Upper lobe of right lung (tissue), 1 donor: ENCODE measurements around the gene SEZ6. TPM values are rescaled to one million over a fixed set of nuclear protein-coding genes. Genes with fewer than 3 reads are reported as not detected.
"Not testable (repeated sequence)": the region's sequence is repeated elsewhere in the genome, so short reads cannot be mapped to it uniquely, and the experiment has no call there.

Source experiments
- ATAC-seq: fragments of 200-7000 bp; cut with Tn5 transposase; one replicate; pipeline ENCODE4 v1.9.1; 2020; ENCODE audit warnings: mild to moderate bottlenecking, moderate library complexity
- DNase-seq: peaks from one replicate; pipeline ENCODE4 v3.0.0-alpha.2; 2020
- H3K27ac ChIP-seq: fragments of 200-600 bp; one replicate; pipeline ENCODE4 v1.8.0; 2022
- H3K27me3 ChIP-seq: fragments of 200-600 bp; one replicate; pipeline ENCODE4 v1.8.0; 2022; ENCODE audit warnings: mild to moderate bottlenecking
- H3K36me3 ChIP-seq: fragments of 200-600 bp; one replicate; pipeline ENCODE4 v1.8.0; 2022
- H3K4me1 ChIP-seq: fragments of 200-600 bp; one replicate; pipeline ENCODE4 v1.8.0; 2022
- H3K4me3 ChIP-seq: fragments of 200-600 bp; one replicate; pipeline ENCODE4 v1.8.0; 2022; ENCODE audit warnings: mild to moderate bottlenecking
- H3K9me3 ChIP-seq: fragments of 200-600 bp; one replicate; pipeline ENCODE4 v1.8.0; 2022
- CTCF ChIP-seq: fragments of 200-600 bp; IDR thresholded peaks from one replicate; pipeline ENCODE4 v1.8.0; 2022; ENCODE audit warnings: antibody characterized with exemption
- intact Hi-C: fragments of 100-400 bp; cut with DNase I; formaldehyde crosslinking; loops from one replicate; pipeline ENCODE4 v1.11.0; 2022
- total RNA-seq: library from RNA; stranded (reverse); fragmentation: NEBNext Ultra II Directional; extraction: Animal tissue kit (Norgen Biotek cat#: 25700); gene quantifications from one replicate; pipeline ENCODE4 v1.2.1, GENCODE V29; 2021
- donor health status: DM: no; HTN: yes; CAD: no; lungs with severe emphysema.

SEZ6 gene
- total RNA-seq, 1 donor from 2014 or later: not detected

GRCh38 chr17:28940675-28941074 is 65.2 kb downstream of the SEZ6 start:
- intact Hi-C loops: no loop called here
- no peak for DNase-seq
- peak; percentile 53 for ATAC-seq

GRCh38 chr17:28940142-28940541 is 65.7 kb downstream of the SEZ6 start:
- no peak for ATAC-seq
- Histone ChIP-seq H3K4me3 (no peak overlapping the region), H3K4me1 (peaks cover 64% of the 10 kb centered on the region), H3K27ac (no peak overlapping the region), H3K27me3 (no peaks in the 10 kb centered on the region), H3K36me3 (peaks cover 10% of the 10 kb centered on the region), H3K9me3 (no peaks in the 10 kb centered on the region)
- intact Hi-C loops: no loop called here
- DNase-seq: no peak
- TF ChIP-seq CTCF: no peak

More at GRCh38 chr17:28940675-28941074, 65.2 kb downstream of the SEZ6 start:
- H3K36me3 ChIP-seq: peaks cover 10% of the 10 kb centered on the region
- H3K4me3 ChIP-seq: no peak overlapping the region
- H3K4me1 ChIP-seq: peaks cover 64% of the 10 kb centered on the region
- H3K27me3 ChIP-seq: no peaks in the 10 kb centered on the region
- TF ChIP-seq CTCF: no peak
- H3K9me3 ChIP-seq: no peaks in the 10 kb centered on the region
- H3K27ac ChIP-seq: no peak overlapping the region

- Histone ChIP-seq H3K4me1 (peaks cover 63% of the 10 kb centered on the region), H3K27ac (peak overlapping the region; percentile 64), H3K4me3 (no peak overlapping the region), H3K9me3 (no peaks in the 10 kb centered on the region), H3K27me3 (no peaks in the 10 kb centered on the region), H3K36me3 (peaks cover 8% of the 10 kb centered on the region)
- no peak for TF ChIP-seq CTCF
- intact Hi-C loops: no loop called here
- DNase-seq (no peak), ATAC-seq (peak; percentile 20)
Measured at GRCh38 chr17:28938552-28938951, 67.3 kb downstream of the SEZ6 start.

- no peak for DNase-seq
- no peak for TF ChIP-seq CTCF
- H3K4me3 ChIP-seq: no peak overlapping the region
- H3K27ac ChIP-seq: peak overlapping the region; percentile 64
- peak; percentile 80 for ATAC-seq
- H3K27me3 ChIP-seq: no peaks in the 10 kb centered on the region
- H3K9me3 ChIP-seq: no peaks in the 10 kb centered on the region
- intact Hi-C loops: no loop called here
- peaks cover 63% of the 10 kb centered on the region for H3K4me1 ChIP-seq
- H3K36me3 ChIP-seq: peaks cover 5% of the 10 kb centered on the region
Measured at GRCh38 chr17:28937044-28937729, 68.6 kb downstream of the SEZ6 start.

- DNase-seq (no peak), ATAC-seq (no peak)
- Histone ChIP-seq H3K4me1 (peaks cover 59% of the 10 kb centered on the region), H3K9me3 (no peaks in the 10 kb centered on the region), H3K27ac (peak overlapping the region; percentile 9), H3K27me3 (no peaks in the 10 kb centered on the region), H3K36me3 (peaks cover 5% of the 10 kb centered on the region), H3K4me3 (no peak overlapping the region)
- intact Hi-C loops: no loop called here
- TF ChIP-seq CTCF: no peak
Measured at GRCh38 chr17:28935744-28936460, 69.9 kb downstream of the SEZ6 start.

GRCh38 chr17:28934508-28934907 is 71.3 kb downstream of the SEZ6 start:
- H3K36me3 ChIP-seq, DNase-seq, intact Hi-C loops, H3K4me3 ChIP-seq, H3K27ac ChIP-seq, ATAC-seq, H3K27me3 ChIP-seq, H3K9me3 ChIP-seq: not testable (repeated sequence)
- peaks cover 53% of the 10 kb centered on the region for H3K4me1 ChIP-seq
